Posterior cingulate gyrus (tissue), 11 donors: ENCODE results near the gene XRCC4.

ENCODE experiments used
- DNase-seq, 10 donors: peaks; one replicate each; pipeline versions ENCODE4 v3.0.0 to v3.0.0-alpha.2; 2020 to 2021; ENCODE audit warnings: mixed read lengths in 3 of 10
- intact Hi-C: fragments of 100-400 bp; cut with DNase I; formaldehyde crosslinking; loops from one replicate; pipeline ENCODE4 v1.15.1; 2023

XRCC4 gene

GRCh38 chr5:83169571-83170337 is 92.4 kb downstream of the XRCC4 start:
- intact Hi-C loops = no loop called here
- no peak for DNase-seq

GRCh38 chr5:83172011-83172410 is 94.7 kb downstream of the XRCC4 start:
- no peak for DNase-seq
- intact Hi-C loops = no loop called here

GRCh38 chr5:83172655-83173054 is 95.3 kb downstream of the XRCC4 start:
- DNase-seq = no peak
- intact Hi-C loops = no loop called here

- intact Hi-C loops = no loop called here
- no peak for DNase-seq
Measured at GRCh38 chr5:83173826-83174225, 96.5 kb downstream of the XRCC4 start.

- DNase-seq = no peak
- intact Hi-C loops = no loop called here
Measured at GRCh38 chr5:83177803-83178202, 100.5 kb downstream of the XRCC4 start.

GRCh38 chr5:83179966-83180365 is 102.6 kb downstream of the XRCC4 start:
- intact Hi-C loops = no loop called here
- DNase-seq = no peak

- no peak for DNase-seq
- intact Hi-C loops = no loop called here
Measured at GRCh38 chr5:83184534-83184933, 107.2 kb downstream of the XRCC4 start.

GRCh38 chr5:83192947-83193346 is 115.6 kb downstream of the XRCC4 start:
- intact Hi-C loops = no loop called here

GRCh38 chr5:83197326-83197967 is 120.1 kb downstream of the XRCC4 start:
- no peak for DNase-seq
- intact Hi-C loops = no loop called here

More at GRCh38 chr5:83192947-83193346, 115.6 kb downstream of the XRCC4 start:
- no peak for DNase-seq

GRCh38 chr5:83199126-83199525 is 121.8 kb downstream of the XRCC4 start:
- intact Hi-C loops = no loop called here
- no peak for DNase-seq

- intact Hi-C loops = no loop called here
- no peak for DNase-seq
Measured at GRCh38 chr5:83204651-83205050, 127.3 kb downstream of the XRCC4 start.

- intact Hi-C loops = no loop called here
Measured at GRCh38 chr5:83209963-83210362, 132.6 kb downstream of the XRCC4 start.

GRCh38 chr5:83219077-83219476 is 141.7 kb downstream of the XRCC4 start:
- intact Hi-C loops = no loop called here
- no peak for DNase-seq

More at GRCh38 chr5:83209963-83210362, 132.6 kb downstream of the XRCC4 start:
- no peak for DNase-seq

- DNase-seq = no peak
- intact Hi-C loops = no loop called here
Measured at GRCh38 chr5:83219495-83219894, 142.1 kb downstream of the XRCC4 start.

GRCh38 chr5:83220331-83220730 is 143.0 kb downstream of the XRCC4 start:
- intact Hi-C loops = no loop called here
- no peak for DNase-seq

GRCh38 chr5:83222906-83223305 is 145.6 kb downstream of the XRCC4 start:
- intact Hi-C loops = no loop called here
- no peak for DNase-seq

GRCh38 chr5:83227611-83228010 is 150.3 kb downstream of the XRCC4 start:
- DNase-seq = no peak
- intact Hi-C loops = no loop called here

GRCh38 chr5:83230511-83230910 is 153.2 kb downstream of the XRCC4 start:
- no peak for DNase-seq
- intact Hi-C loops = no loop called here

GRCh38 chr5:83244516-83244915 is 167.2 kb downstream of the XRCC4 start:
- intact Hi-C loops = no loop called here
- DNase-seq = no peak

- intact Hi-C loops = no loop called here
- no peak for DNase-seq
Measured at GRCh38 chr5:83245037-83245436, 167.7 kb downstream of the XRCC4 start.

GRCh38 chr5:83246071-83246470 is 168.7 kb downstream of the XRCC4 start:
- no peak for DNase-seq
- intact Hi-C loops = no loop called here

- DNase-seq = no peak
- intact Hi-C loops = no loop called here
Measured at GRCh38 chr5:83249156-83249555, 171.8 kb downstream of the XRCC4 start.
